Endodermal cell (in vitro differentiated cells): ENCODE results near the gene ERCC5. TPM values are rescaled to one million over a fixed set of nuclear protein-coding genes. Genes with fewer than 3 reads are reported as not detected.
A peak's percentile ranks its signal among the peaks of the same experiment; 100 is the strongest.

Source experiments
- DNase-seq: peaks from one replicate; pipeline ENCODE4 v3.0.0-alpha.2; 2017
- H3K27ac ChIP-seq: 2 replicates; pipeline ENCODE4 v1.5.1; 2013; ENCODE audit warnings: mild to moderate bottlenecking, low read depth, low read length, moderate library complexity
- H3K27me3 ChIP-seq: 2 replicates; pipeline ENCODE4 v1.6.1; 2013; ENCODE audit warnings: mild to moderate bottlenecking, low read length, moderate library complexity; ENCODE audit not compliant: insufficient read depth, control insufficient read depth, poor library complexity, severe bottlenecking
- H3K36me3 ChIP-seq: 2 replicates; pipeline ENCODE4 v1.7.0; 2013; ENCODE audit warnings: mild to moderate bottlenecking, low read length, moderate library complexity; ENCODE audit not compliant: control insufficient read depth, insufficient read depth
- H3K4me1 ChIP-seq: one replicate; pipeline ENCODE4 v1.7.0; 2013; ENCODE audit warnings: low read length; ENCODE audit not compliant: control insufficient read depth, insufficient read depth
- H3K4me3 ChIP-seq: 2 replicates; pipeline ENCODE4 v1.5.1; 2013; ENCODE audit warnings: mild to moderate bottlenecking, low read length, moderate library complexity
- H3K9ac ChIP-seq: 2 replicates; pipeline ENCODE4 v1.6.1; 2013; ENCODE audit warnings: mild to moderate bottlenecking, low read length, moderate library complexity; ENCODE audit not compliant: poor library complexity, severe bottlenecking; ENCODE audit errors: extremely low read depth
- H3K9me3 ChIP-seq: 2 replicates; pipeline ENCODE4 v1.6.1; 2013; ENCODE audit warnings: mild to moderate bottlenecking, low read length, moderate library complexity; ENCODE audit not compliant: control insufficient read depth
- H3K27ac Mint-ChIP-seq: 2 replicates; pipeline ENCODE4 v1.8.0; 2020; ENCODE audit warnings: mixed read lengths
- H3K27me3 Mint-ChIP-seq: 2 replicates; pipeline ENCODE4 v1.8.0; 2021; ENCODE audit warnings: mild to moderate bottlenecking, mixed read lengths; ENCODE audit not compliant: insufficient read depth
- H3K36me3 Mint-ChIP-seq: 2 replicates; pipeline ENCODE4 v1.8.0; 2020; ENCODE audit warnings: low read depth, mixed read lengths
- H3K4me1 Mint-ChIP-seq: 2 replicates; pipeline ENCODE4 v1.8.0; 2020; ENCODE audit warnings: mixed read lengths
- H3K4me3 Mint-ChIP-seq: 2 replicates; pipeline ENCODE4 v1.8.0; 2020; ENCODE audit warnings: mild to moderate bottlenecking, moderate library complexity, mixed read lengths
- H3K9me3 Mint-ChIP-seq: 2 replicates; pipeline ENCODE4 v1.8.0; 2020; ENCODE audit warnings: mild to moderate bottlenecking, mixed read lengths
- CTCF ChIP-seq: fragments of 200-600 bp; sonication (generic); conservative IDR thresholded peaks from 2 replicates; pipeline ENCODE4 v1.5.0; 2021; ENCODE audit warnings: antibody characterized with exemption, mild to moderate bottlenecking
- WGBS, 2 experiments: methylation state at CpG; one replicate each; pipeline versions ENCODE4 v1.1.5 to v1.1.7; 2013; ENCODE audit warnings: missing lambda C conversion rate in 2 of 2, mixed read lengths in 1 of 2; ENCODE audit not compliant: insufficient coverage in 1 of 2, insufficient read length in 1 of 2; 5-methylcytosine and 5-hydroxymethylcytosine counted together
- total RNA-seq, 2 donors: library from RNA; stranded (reverse); fragmentation: NEBNext Ultra II Directional in 1 of 2; extraction: Animal tissue kit (Norgen Biotek cat#: 25700) in 1 of 2; gene quantifications; 2 replicates in 1 of 2; 3 replicates in 1 of 2; pipeline ENCODE4 v1.2.1, GENCODE V29; 2021

The ERCC5 gene
- total RNA-seq, 2 donors from 2014 or later = 22.4 to 26.7 TPM

DNA sequence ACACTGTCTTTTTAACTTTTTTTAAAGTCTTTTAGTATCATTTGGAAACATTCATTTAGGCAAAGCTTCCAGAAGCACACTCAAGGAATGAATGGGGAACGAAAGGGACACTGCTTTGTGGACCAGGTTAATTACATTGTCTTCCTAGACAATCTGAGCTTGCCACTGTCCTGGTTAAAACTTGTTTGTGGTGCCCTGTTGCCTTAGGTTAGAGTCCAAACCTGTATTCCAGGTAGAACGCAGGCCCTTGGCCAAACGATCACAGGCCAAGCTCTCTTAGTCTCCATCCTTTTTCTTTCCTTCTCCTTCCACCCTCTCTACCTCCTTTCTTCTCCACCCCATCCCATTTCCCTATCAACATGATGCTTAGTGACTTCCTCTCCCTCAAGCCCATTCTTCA is 66.8 kb downstream of the ERCC5 start:
- Histone ChIP-seq H3K27me3 (no peaks in the 10 kb centered on the region), H3K36me3 (no peaks in the 10 kb centered on the region), H3K4me1 (no peaks in the 10 kb centered on the region), H3K9ac (no peak overlapping the region), H3K9me3 (peaks cover under 1% of the 10 kb centered on the region), H3K27ac (no peak overlapping the region), H3K4me3 (no peak overlapping the region)
- H3K4me3 Mint-ChIP-seq = no peak overlapping the region
- H3K27ac Mint-ChIP-seq = no peak overlapping the region
- TF ChIP-seq CTCF = no peak
- H3K36me3 Mint-ChIP-seq = no peaks in the 10 kb centered on the region
- H3K27me3 Mint-ChIP-seq = no peaks in the 10 kb centered on the region
- no peaks in the 10 kb centered on the region for H3K4me1 Mint-ChIP-seq
- no peaks in the 10 kb centered on the region for H3K9me3 Mint-ChIP-seq
- 91 to 97% methylated on average over 3 of the region's 3 CpGs for WGBS, 2 experiments
- no peak for DNase-seq

GRCh38 chr13:102913914-102914313 is 68.1 kb downstream of the ERCC5 start:
- H3K4me3 Mint-ChIP-seq = no peak overlapping the region
- no peak overlapping the region for H3K27ac Mint-ChIP-seq
- no peak for DNase-seq
- 93 to 100% methylated on average over 4 to 7 of the region's 7 CpGs for WGBS, 2 experiments
- no peaks in the 10 kb centered on the region for H3K36me3 Mint-ChIP-seq
- H3K9me3 Mint-ChIP-seq = no peaks in the 10 kb centered on the region
- no peaks in the 10 kb centered on the region for H3K27me3 Mint-ChIP-seq
- H3K4me1 Mint-ChIP-seq = no peaks in the 10 kb centered on the region
- no peak overlapping the region for H3K4me3 ChIP-seq
- peaks cover 11% of the 10 kb centered on the region for H3K9me3 ChIP-seq
- H3K36me3 ChIP-seq = no peaks in the 10 kb centered on the region
- no peak overlapping the region for H3K9ac ChIP-seq
- no peaks in the 10 kb centered on the region for H3K4me1 ChIP-seq
- H3K27ac ChIP-seq = no peak overlapping the region
- no peak for TF ChIP-seq CTCF
- no peaks in the 10 kb centered on the region for H3K27me3 ChIP-seq

DNA sequence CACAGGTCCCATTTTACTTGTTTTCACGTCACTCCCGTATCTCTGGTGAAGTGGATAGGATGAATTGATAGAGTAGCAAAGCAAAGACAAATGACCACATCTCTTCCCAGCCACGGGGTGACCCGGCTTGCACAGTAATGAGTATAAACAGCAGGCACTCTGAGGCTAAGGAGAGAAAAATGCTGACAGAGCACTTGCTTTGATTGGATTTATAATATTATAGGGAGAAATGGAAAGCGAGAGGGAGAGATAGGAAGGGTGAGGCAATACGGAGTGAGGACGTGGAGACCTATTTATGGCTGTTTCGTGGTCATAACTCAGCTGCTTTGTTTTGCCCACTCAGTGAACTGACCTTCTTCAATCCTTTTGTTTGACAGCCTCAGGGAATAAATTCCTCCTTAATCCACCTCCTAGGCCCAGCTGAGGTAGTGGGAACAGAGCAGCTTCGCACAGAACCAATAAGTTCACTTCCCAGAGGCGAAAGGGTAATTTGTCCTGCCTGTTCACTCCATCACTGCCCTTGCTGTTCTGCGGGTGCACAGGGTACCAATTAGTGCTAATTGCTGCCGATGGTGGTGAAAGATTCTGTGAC is 68.6 kb downstream of the ERCC5 start:
- no peak overlapping the region for H3K27ac Mint-ChIP-seq
- no peak overlapping the region for H3K9ac ChIP-seq
- WGBS, 2 experiments = 89 to 90% methylated on average over 6 to 12 of the region's 12 CpGs

More for the DNA sequence above, 68.6 kb downstream of the ERCC5 start:
- Mint-ChIP-seq H3K4me1 (no peaks in the 10 kb centered on the region), H3K36me3 (no peaks in the 10 kb centered on the region), H3K4me3 (no peak overlapping the region), H3K9me3 (peaks cover 5% of the 10 kb centered on the region), H3K27me3 (no peaks in the 10 kb centered on the region)
- Histone ChIP-seq H3K27me3 (no peaks in the 10 kb centered on the region), H3K27ac (peak overlapping the region; percentile 18), H3K9me3 (peaks cover 11% of the 10 kb centered on the region), H3K36me3 (no peaks in the 10 kb centered on the region), H3K4me1 (no peaks in the 10 kb centered on the region), H3K4me3 (no peak overlapping the region)
- TF ChIP-seq CTCF = no peak
- no peak for DNase-seq
